Astrocyte (in vitro differentiated cells and primary cell): ENCODE results near the gene DNAL4. TPM values are rescaled to one million over a fixed set of nuclear protein-coding genes. Genes with fewer than 3 reads are reported as not detected.

ENCODE experiments used
- DNase-seq: peaks from one replicate; pipeline ENCODE4 v3.0.0-alpha.2; 2010; ENCODE audit warnings: low read depth
- FAIRE-seq: peaks from 2 replicates; lab custom pipeline; 2011; peaks lifted over from hg19 to GRCh38; lab: Jason Lieb, UNC
- H2AFZ ChIP-seq: 2 replicates; pipeline ENCODE4 v1.6.0; 2012; ENCODE audit warnings: low read depth, low read length, inconsistent platforms
- H3K27ac ChIP-seq: 2 replicates; pipeline ENCODE4 v1.5.1; 2011; ENCODE audit warnings: low read depth, low read length, inconsistent platforms
- H3K27me3 ChIP-seq: 2 replicates; pipeline ENCODE4 v1.6.0; 2011; ENCODE audit warnings: low read length, inconsistent platforms; ENCODE audit not compliant: insufficient read depth
- H3K36me3 ChIP-seq: 2 replicates; pipeline ENCODE4 v1.5.1; 2011; ENCODE audit warnings: low read length, inconsistent platforms; ENCODE audit not compliant: insufficient read depth
- H3K4me1 ChIP-seq: 2 replicates; pipeline ENCODE4 v1.5.1; 2011; ENCODE audit warnings: low read length, inconsistent platforms; ENCODE audit not compliant: insufficient read depth
- H3K4me2 ChIP-seq: 2 replicates; pipeline ENCODE4 v1.6.0; 2012; ENCODE audit warnings: low read length, inconsistent platforms
- H3K4me3 ChIP-seq: 2 replicates; pipeline ENCODE4 v1.5.1; 2011; ENCODE audit warnings: low read depth, mild to moderate bottlenecking, low read length, inconsistent platforms; ENCODE audit not compliant: insufficient read depth
- H3K79me2 ChIP-seq: 2 replicates; pipeline ENCODE4 v1.6.0; 2012; ENCODE audit warnings: mild to moderate bottlenecking, low read length, inconsistent platforms; ENCODE audit not compliant: insufficient read depth
- H3K9ac ChIP-seq: 2 replicates; pipeline ENCODE4 v1.6.0; 2012; ENCODE audit warnings: mild to moderate bottlenecking, low read length, inconsistent platforms
- H3K9me3 ChIP-seq: 2 replicates; pipeline ENCODE4 v1.5.1; 2012; ENCODE audit warnings: low read depth, mild to moderate bottlenecking, low read length, inconsistent platforms; ENCODE audit not compliant: insufficient read depth
- H4K20me1 ChIP-seq: 2 replicates; pipeline ENCODE4 v1.6.0; 2012; ENCODE audit warnings: low read length, inconsistent platforms; ENCODE audit not compliant: insufficient read depth
- H3K27ac Mint-ChIP-seq: one replicate; pipeline ENCODE4 v1.8.0; 2021; ENCODE audit warnings: mild to moderate bottlenecking, mixed read lengths; ENCODE audit not compliant: unreplicated experiment
- H3K27me3 Mint-ChIP-seq: one replicate; pipeline ENCODE4 v1.8.0; 2021; ENCODE audit warnings: low read depth, mixed read lengths; ENCODE audit not compliant: unreplicated experiment
- H3K36me3 Mint-ChIP-seq: one replicate; pipeline ENCODE4 v1.8.0; 2021; ENCODE audit warnings: low read depth, mixed read lengths; ENCODE audit not compliant: unreplicated experiment
- H3K4me1 Mint-ChIP-seq: one replicate; pipeline ENCODE4 v1.8.0; 2021; ENCODE audit warnings: low read depth, mixed read lengths; ENCODE audit not compliant: unreplicated experiment
- H3K4me3 Mint-ChIP-seq: one replicate; pipeline ENCODE4 v1.8.0; 2021; ENCODE audit warnings: mild to moderate bottlenecking, moderate library complexity, mixed read lengths; ENCODE audit not compliant: unreplicated experiment
- H3K9me3 Mint-ChIP-seq: one replicate; pipeline ENCODE4 v1.8.0; 2021; ENCODE audit warnings: mild to moderate bottlenecking, mixed read lengths; ENCODE audit not compliant: unreplicated experiment
- CTCF ChIP-seq: IDR thresholded peaks from 2 replicates; pipeline ENCODE4 v1.5.1; 2011; ENCODE audit warnings: low read depth, mild to moderate bottlenecking, inconsistent platforms, low read length, moderate library complexity; ENCODE audit not compliant: insufficient read depth
- EZH2 ChIP-seq: IDR thresholded peaks from 2 replicates; pipeline ENCODE4 v1.6.1; 2012; ENCODE audit warnings: mild to moderate bottlenecking, low read length, inconsistent platforms; ENCODE audit not compliant: insufficient read depth
- total RNA-seq: library from RNA; stranded (reverse); gene quantifications from 2 replicates; pipeline ENCODE4 v1.2.1, GENCODE V29; 2021

Gene DNAL4
- total RNA-seq, 1 donor from 2014 or later: 12.8 TPM

DNA sequence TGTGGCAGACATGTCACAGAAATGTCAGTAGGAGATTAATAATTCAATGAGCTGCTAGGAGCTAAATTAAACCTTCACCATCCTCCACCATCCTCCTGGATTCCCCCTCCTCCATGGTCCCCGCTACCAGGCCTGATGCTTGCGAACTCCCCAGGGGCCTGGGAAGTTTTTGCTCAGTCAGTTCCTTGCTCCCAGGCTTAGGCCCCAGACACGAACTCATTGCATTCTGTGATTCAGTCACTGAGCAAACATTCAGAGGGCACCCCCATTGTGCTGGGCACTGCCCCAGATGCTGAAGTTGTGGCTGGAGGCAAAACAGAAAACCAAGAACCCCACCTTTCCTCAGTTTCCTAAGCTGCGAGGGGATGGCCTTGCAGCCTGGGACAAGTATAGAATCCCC, 35.5 kb upstream of the DNAL4 start:
- Histone ChIP-seq H3K27me3 (no peaks in the 10 kb centered on the region), H4K20me1 (peaks cover 5% of the 10 kb centered on the region), H3K27ac (no peak overlapping the region), H3K4me2 (no peak overlapping the region), H3K9ac (no peak overlapping the region), H3K9me3 (no peaks in the 10 kb centered on the region), H3K36me3 (no peaks in the 10 kb centered on the region), H3K79me2 (no peaks in the 10 kb centered on the region), H3K4me3 (no peak overlapping the region), H2AFZ (no peak overlapping the region), H3K4me1 (no peaks in the 10 kb centered on the region)
- Mint-ChIP-seq H3K9me3 (peaks cover under 1% of the 10 kb centered on the region), H3K4me1 (peaks cover 5% of the 10 kb centered on the region), H3K36me3 (peaks cover 3% of the 10 kb centered on the region), H3K27ac (no peak overlapping the region), H3K4me3 (no peak overlapping the region), H3K27me3 (peaks cover 19% of the 10 kb centered on the region)
- TF ChIP-seq CTCF (no peak), EZH2 (no peak)
- DNase-seq: no peak
- FAIRE-seq: no peak

DNA sequence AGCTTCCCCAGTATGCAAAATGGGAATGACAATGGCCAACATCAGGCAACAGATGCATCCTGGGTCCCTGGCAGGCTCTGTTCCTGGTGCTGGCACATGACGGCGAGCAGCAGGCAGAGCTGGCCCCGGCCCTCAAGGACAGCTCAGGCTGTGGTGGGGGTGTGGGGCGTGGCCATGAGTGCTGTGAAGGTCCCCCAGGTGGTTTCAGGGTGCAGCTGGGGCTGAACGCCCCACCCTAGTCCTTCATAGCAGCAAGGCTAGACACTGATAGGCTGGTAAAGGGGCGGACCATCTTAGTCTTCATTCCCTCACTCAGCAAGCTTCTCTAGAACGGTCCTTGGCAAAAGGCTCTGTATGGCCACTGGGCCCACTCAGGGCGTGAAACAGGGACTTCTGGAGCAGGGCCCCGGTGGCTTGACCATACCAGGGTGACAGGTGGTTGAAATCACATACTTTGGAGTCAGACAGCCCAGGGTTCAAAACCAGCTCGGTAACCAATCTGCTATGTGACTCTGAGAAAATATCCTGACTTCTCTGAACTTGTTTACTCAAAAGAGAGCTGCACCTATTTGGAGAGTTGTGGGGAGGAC, 34.8 kb upstream of the DNAL4 start:
- H3K27me3 ChIP-seq: no peaks in the 10 kb centered on the region
- TF ChIP-seq CTCF (no peak), EZH2 (no peak)
- H3K4me1 ChIP-seq: no peaks in the 10 kb centered on the region
- peaks cover 5% of the 10 kb centered on the region for H3K4me1 Mint-ChIP-seq
- DNase-seq (no peak), FAIRE-seq (no peak)
- peaks cover 7% of the 10 kb centered on the region for H4K20me1 ChIP-seq
- H3K9ac ChIP-seq: no peak overlapping the region
- H3K27me3 Mint-ChIP-seq: peaks cover 18% of the 10 kb centered on the region
- no peak overlapping the region for H3K27ac ChIP-seq
- no peak overlapping the region for H3K4me3 ChIP-seq
- H3K4me2 ChIP-seq: no peak overlapping the region
- H3K36me3 Mint-ChIP-seq: peaks cover 6% of the 10 kb centered on the region
- no peaks in the 10 kb centered on the region for H3K79me2 ChIP-seq
- no peaks in the 10 kb centered on the region for H3K36me3 ChIP-seq
- H3K4me3 Mint-ChIP-seq: no peak overlapping the region
- no peaks in the 10 kb centered on the region for H3K9me3 ChIP-seq
- H3K9me3 Mint-ChIP-seq: peaks cover 4% of the 10 kb centered on the region
- H3K27ac Mint-ChIP-seq: no peak overlapping the region
- no peak overlapping the region for H2AFZ ChIP-seq

DNA sequence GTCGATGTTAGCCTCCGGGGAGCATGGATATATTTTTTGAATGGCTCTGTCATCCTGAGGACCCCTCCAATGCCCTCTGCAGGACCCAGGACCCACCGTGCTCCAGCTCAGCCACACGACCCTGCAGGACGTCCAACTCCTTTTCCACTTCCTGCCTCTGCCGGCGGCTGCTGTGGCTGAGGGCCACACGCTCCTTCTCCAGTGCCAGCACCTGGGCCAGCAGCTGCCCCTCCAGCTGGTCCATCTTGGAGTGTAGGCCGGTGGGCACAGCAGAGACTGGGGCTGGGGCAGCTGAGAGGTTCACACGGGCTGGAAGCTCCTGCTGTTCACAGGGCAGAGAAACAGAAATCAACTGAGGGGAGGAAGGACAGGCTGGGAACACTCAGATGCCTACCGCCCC, 34.2 kb upstream of the DNAL4 start:
- Mint-ChIP-seq H3K4me3 (no peak overlapping the region), H3K36me3 (peaks cover 7% of the 10 kb centered on the region), H3K27ac (no peak overlapping the region), H3K27me3 (peaks cover 20% of the 10 kb centered on the region), H3K9me3 (peaks cover 4% of the 10 kb centered on the region), H3K4me1 (peaks cover 5% of the 10 kb centered on the region)
- H3K36me3 ChIP-seq: no peaks in the 10 kb centered on the region
- no peak overlapping the region for H3K27ac ChIP-seq
- DNase-seq: no peak
- no peak overlapping the region for H3K4me2 ChIP-seq
- H3K9me3 ChIP-seq: no peaks in the 10 kb centered on the region
- FAIRE-seq: no peak
- no peak overlapping the region for H3K9ac ChIP-seq
- TF ChIP-seq EZH2 (no peak), CTCF (no peak)
- no peak overlapping the region for H2AFZ ChIP-seq
- no peaks in the 10 kb centered on the region for H3K4me1 ChIP-seq
- H4K20me1 ChIP-seq: peaks cover 7% of the 10 kb centered on the region
- no peaks in the 10 kb centered on the region for H3K27me3 ChIP-seq
- no peak overlapping the region for H3K4me3 ChIP-seq
- no peaks in the 10 kb centered on the region for H3K79me2 ChIP-seq
